DND-41 (cell line): ENCODE data around the gene CCNG2.

Experiments
- EZH2 ChIP-seq: IDR thresholded peaks from 3 replicates; pipeline ENCODE4 v1.6.1; 2012; ENCODE audit warnings: borderline replicate concordance, low read depth, mild to moderate bottlenecking, moderate library complexity, low read length, inconsistent platforms; ENCODE audit not compliant: severe bottlenecking
- TF ChIP-seq, protein P1 (sequence below): IDR thresholded peaks from 2 replicates; pipeline ENCODE4 v1.5.1; 2012; ENCODE audit warnings: borderline replicate concordance, low read length, moderate library complexity, mild to moderate bottlenecking; ENCODE audit not compliant: poor library complexity, severe bottlenecking; ENCODE audit errors: extremely low read depth

GRCh38 chr4:77193046-77193445 lies 36.0 kb downstream of the CCNG2 start:
- no peak for TF ChIP-seq EZH2
- TF ChIP-seq, protein P1, sequence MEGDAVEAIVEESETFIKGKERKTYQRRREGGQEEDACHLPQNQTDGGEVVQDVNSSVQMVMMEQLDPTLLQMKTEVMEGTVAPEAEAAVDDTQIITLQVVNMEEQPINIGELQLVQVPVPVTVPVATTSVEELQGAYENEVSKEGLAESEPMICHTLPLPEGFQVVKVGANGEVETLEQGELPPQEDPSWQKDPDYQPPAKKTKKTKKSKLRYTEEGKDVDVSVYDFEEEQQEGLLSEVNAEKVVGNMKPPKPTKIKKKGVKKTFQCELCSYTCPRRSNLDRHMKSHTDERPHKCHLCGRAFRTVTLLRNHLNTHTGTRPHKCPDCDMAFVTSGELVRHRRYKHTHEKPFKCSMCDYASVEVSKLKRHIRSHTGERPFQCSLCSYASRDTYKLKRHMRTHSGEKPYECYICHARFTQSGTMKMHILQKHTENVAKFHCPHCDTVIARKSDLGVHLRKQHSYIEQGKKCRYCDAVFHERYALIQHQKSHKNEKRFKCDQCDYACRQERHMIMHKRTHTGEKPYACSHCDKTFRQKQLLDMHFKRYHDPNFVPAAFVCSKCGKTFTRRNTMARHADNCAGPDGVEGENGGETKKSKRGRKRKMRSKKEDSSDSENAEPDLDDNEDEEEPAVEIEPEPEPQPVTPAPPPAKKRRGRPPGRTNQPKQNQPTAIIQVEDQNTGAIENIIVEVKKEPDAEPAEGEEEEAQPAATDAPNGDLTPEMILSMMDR, result no peak
